Measurements from ENCODE around the gene SGMS1.

SGMS1 gene

GRCh38 chr10:50471583-50471975 is 152.2 kb downstream of the SGMS1 start:
- no peak for TF ChIP-seq CTCF (IDR thresholded peaks at IDR 0.05; ENCODE audit: extremely low read depth, insufficient read depth, missing control alignments)
- in situ Hi-C loops (cut with MboI; ENCODE audit: low pct_unique_long_range_greater_than_20kb, low sequenced_read_pairs, unreplicated experiment), result no loop called here
- DNase-seq (ENCODE audit: low spot score), result no peak

GRCh38 chr10:50470798-50471582 is 152.8 kb downstream of the SGMS1 start:
- in situ Hi-C loops (cut with MboI; ENCODE audit: low pct_unique_long_range_greater_than_20kb, low sequenced_read_pairs, unreplicated experiment), result no loop called here
- no peak for TF ChIP-seq CTCF (IDR thresholded peaks at IDR 0.05; ENCODE audit: extremely low read depth, insufficient read depth, missing control alignments)
- no peak for DNase-seq (ENCODE audit: low spot score)

GRCh38 chr10:50470345-50470744 is 153.4 kb downstream of the SGMS1 start:
- no peak for DNase-seq (ENCODE audit: low spot score)
- in situ Hi-C loops (cut with MboI; ENCODE audit: low pct_unique_long_range_greater_than_20kb, low sequenced_read_pairs, unreplicated experiment), result no loop called here
- TF ChIP-seq CTCF (IDR thresholded peaks at IDR 0.05; ENCODE audit: extremely low read depth, insufficient read depth, missing control alignments), result no peak

- in situ Hi-C loops (cut with MboI; ENCODE audit: low pct_unique_long_range_greater_than_20kb, low sequenced_read_pairs, unreplicated experiment), result no loop called here
- TF ChIP-seq CTCF (IDR thresholded peaks at IDR 0.05; ENCODE audit: extremely low read depth, insufficient read depth, missing control alignments), result no peak
- DNase-seq (ENCODE audit: low spot score), result no peak
Observed at GRCh38 chr10:50469778-50470193, 154.0 kb downstream of the SGMS1 start.

- in situ Hi-C loops (cut with MboI; ENCODE audit: low pct_unique_long_range_greater_than_20kb, low sequenced_read_pairs, unreplicated experiment), result no loop called here
- no peak for DNase-seq (ENCODE audit: low spot score)
- no peak for TF ChIP-seq CTCF (IDR thresholded peaks at IDR 0.05; ENCODE audit: extremely low read depth, insufficient read depth, missing control alignments)
Observed at GRCh38 chr10:50469288-50469687, 154.5 kb downstream of the SGMS1 start.

- TF ChIP-seq CTCF (IDR thresholded peaks at IDR 0.05; ENCODE audit: extremely low read depth, insufficient read depth, missing control alignments), result no peak
- in situ Hi-C loops (cut with MboI; ENCODE audit: low pct_unique_long_range_greater_than_20kb, low sequenced_read_pairs, unreplicated experiment), result no loop called here
- no peak for DNase-seq (ENCODE audit: low spot score)
Observed at GRCh38 chr10:50467209-50467608, 156.5 kb downstream of the SGMS1 start.

Measured in GM13977 (cell line).